Measurements from ENCODE around the gene APC.

DNA sequence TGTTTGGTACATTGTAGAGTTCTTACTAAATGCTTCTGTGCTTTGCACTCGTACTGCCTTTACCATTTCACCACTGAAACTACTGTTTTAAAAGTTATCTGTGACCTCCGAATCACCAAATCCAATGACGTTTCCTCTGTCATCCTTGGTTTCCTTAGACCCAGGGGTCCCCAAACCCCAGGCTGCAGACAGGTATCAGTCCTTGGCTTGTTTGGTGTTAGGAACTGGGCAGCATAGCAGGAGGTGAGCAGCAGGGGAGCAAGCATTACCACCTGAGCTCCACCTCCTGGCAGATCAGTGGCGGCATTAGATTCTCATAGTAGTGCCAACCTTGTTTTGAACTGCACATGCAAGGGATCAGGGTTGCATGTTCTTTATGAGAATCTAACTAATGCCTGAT lies 26.8 kb upstream of the APC start:
- TF ChIP-seq, protein P1, sequence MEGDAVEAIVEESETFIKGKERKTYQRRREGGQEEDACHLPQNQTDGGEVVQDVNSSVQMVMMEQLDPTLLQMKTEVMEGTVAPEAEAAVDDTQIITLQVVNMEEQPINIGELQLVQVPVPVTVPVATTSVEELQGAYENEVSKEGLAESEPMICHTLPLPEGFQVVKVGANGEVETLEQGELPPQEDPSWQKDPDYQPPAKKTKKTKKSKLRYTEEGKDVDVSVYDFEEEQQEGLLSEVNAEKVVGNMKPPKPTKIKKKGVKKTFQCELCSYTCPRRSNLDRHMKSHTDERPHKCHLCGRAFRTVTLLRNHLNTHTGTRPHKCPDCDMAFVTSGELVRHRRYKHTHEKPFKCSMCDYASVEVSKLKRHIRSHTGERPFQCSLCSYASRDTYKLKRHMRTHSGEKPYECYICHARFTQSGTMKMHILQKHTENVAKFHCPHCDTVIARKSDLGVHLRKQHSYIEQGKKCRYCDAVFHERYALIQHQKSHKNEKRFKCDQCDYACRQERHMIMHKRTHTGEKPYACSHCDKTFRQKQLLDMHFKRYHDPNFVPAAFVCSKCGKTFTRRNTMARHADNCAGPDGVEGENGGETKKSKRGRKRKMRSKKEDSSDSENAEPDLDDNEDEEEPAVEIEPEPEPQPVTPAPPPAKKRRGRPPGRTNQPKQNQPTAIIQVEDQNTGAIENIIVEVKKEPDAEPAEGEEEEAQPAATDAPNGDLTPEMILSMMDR (IDR thresholded peaks at IDR 0.05; ENCODE audit: extremely low read depth in 1 of 2, insufficient read depth in 1 of 2, low read depth in 1 of 2, low read length in 2 of 2), result no peak
- TF ChIP-seq POLR2A (IDR thresholded peaks at IDR 0.05; ENCODE audit: low read depth, low read length), result no peak
- TF ChIP-seq JUN (IDR thresholded peaks at IDR 0.05; ENCODE audit: borderline replicate concordance, insufficient read depth, insufficient read length, low read depth), result no peak
- TF ChIP-seq POLR2AphosphoS5 (IDR thresholded peaks at IDR 0.05; ENCODE audit: insufficient read depth, low read depth, low read length), result no peak
- TF ChIP-seq EZH2 (IDR thresholded peaks at IDR 0.05; ENCODE audit: borderline replicate concordance, low read depth, low read length, severe bottlenecking), result no peak
- TF ChIP-seq FOS (IDR thresholded peaks at IDR 0.05; ENCODE audit: borderline replicate concordance, insufficient read depth, low read length), result no peak

Data from endothelial cell of umbilical vein (primary cell).